Measurements from ENCODE around the gene WWOX. TPM values are rescaled to one million over a fixed set of nuclear protein-coding genes. Genes with fewer than 3 reads are reported as not detected.

The WWOX gene
- total RNA-seq, 1 donor from 2014 or later, result 7.3 TPM

- FAIRE-seq (no peak), DNase-seq (ENCODE audit: low read depth) (no peak)
- Histone ChIP-seq H3K4me2 (ENCODE audit: low read length) (no peak overlapping the region), H3K4me3 (ENCODE audit: insufficient read depth, low read depth, low read length) (no peak overlapping the region), H4K20me1 (ENCODE audit: insufficient read depth, low read length) (no peaks in the 10 kb centered on the region), H3K27me3 (ENCODE audit: insufficient read depth, low read length) (no peaks in the 10 kb centered on the region), H2AFZ (ENCODE audit: low read depth, low read length) (no peak overlapping the region), H3K9ac (ENCODE audit: low read length) (no peak overlapping the region), H3K9me3 (ENCODE audit: insufficient read depth, low read depth, low read length) (peaks cover 4% of the 10 kb centered on the region), H3K27ac (ENCODE audit: low read depth, low read length) (no peak overlapping the region), H3K79me2 (ENCODE audit: insufficient read depth, low read length) (no peaks in the 10 kb centered on the region), H3K4me1 (ENCODE audit: insufficient read depth, low read length) (no peaks in the 10 kb centered on the region), H3K36me3 (ENCODE audit: insufficient read depth, low read length) (no peaks in the 10 kb centered on the region)
- no peak overlapping the region for H3K4me3 Mint-ChIP-seq (ENCODE audit: unreplicated experiment)
- TF ChIP-seq EZH2 (IDR thresholded peaks at IDR 0.05; ENCODE audit: insufficient read depth, low read length), result no peak
- no peak for TF ChIP-seq CTCF (IDR thresholded peaks at IDR 0.05; ENCODE audit: insufficient read depth, low read depth, low read length)
- no peak overlapping the region for H3K27ac Mint-ChIP-seq (ENCODE audit: unreplicated experiment)
- no peaks in the 10 kb centered on the region for H3K36me3 Mint-ChIP-seq (ENCODE audit: low read depth, unreplicated experiment)
- H3K9me3 Mint-ChIP-seq (ENCODE audit: unreplicated experiment), result no peaks in the 10 kb centered on the region
- peaks cover 5% of the 10 kb centered on the region for H3K27me3 Mint-ChIP-seq (ENCODE audit: low read depth, unreplicated experiment)
- no peaks in the 10 kb centered on the region for H3K4me1 Mint-ChIP-seq (ENCODE audit: low read depth, unreplicated experiment)
These were observed 732.6 kb downstream of the WWOX start for GRCh38 chr16:78832100-78832499.

DNA sequence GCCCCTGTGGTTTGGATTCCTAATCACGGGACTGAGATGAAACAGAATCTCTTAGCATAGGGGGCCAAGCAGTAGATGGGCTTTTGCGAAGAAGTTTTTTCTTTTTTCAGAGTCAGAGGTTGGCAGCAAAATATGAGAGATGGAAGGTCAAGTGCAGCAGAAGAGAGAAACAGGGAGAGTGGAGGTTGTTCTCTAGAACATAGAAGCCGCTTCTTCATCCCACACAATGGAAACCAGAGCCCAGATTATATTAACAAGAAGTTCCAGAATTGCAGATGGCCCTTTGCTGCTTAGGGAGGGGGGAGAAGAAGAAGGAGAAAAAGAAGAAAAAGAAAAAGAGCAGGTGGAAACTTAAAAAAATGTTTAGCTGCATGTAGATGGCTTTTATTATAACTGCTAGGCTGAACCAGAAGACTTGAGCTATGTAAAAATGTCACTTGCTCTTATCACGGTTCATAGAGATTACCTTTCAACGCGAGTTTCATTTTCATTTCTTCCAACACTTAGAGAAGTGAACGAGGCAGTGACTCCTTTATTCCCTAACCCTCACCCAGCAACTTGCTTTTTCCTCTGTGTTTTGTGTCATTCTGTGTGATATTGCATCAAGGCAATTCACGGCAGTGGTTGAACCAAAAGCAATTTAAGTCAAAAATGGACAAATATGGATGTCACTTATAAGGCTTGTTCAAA lies 737.5 kb downstream of the WWOX start:
- Mint-ChIP-seq H3K27me3 (ENCODE audit: low read depth, unreplicated experiment) (peaks cover 6% of the 10 kb centered on the region), H3K4me3 (ENCODE audit: unreplicated experiment) (no peak overlapping the region), H3K4me1 (ENCODE audit: low read depth, unreplicated experiment) (no peaks in the 10 kb centered on the region), H3K27ac (ENCODE audit: unreplicated experiment) (no peak overlapping the region), H3K9me3 (ENCODE audit: unreplicated experiment) (no peaks in the 10 kb centered on the region), H3K36me3 (ENCODE audit: low read depth, unreplicated experiment) (no peaks in the 10 kb centered on the region)
- FAIRE-seq, result no peak
- Histone ChIP-seq H3K79me2 (ENCODE audit: insufficient read depth, low read length) (no peaks in the 10 kb centered on the region), H3K4me3 (ENCODE audit: insufficient read depth, low read depth, low read length) (no peak overlapping the region), H3K4me2 (ENCODE audit: low read length) (no peak overlapping the region), H3K27me3 (ENCODE audit: insufficient read depth, low read length) (no peaks in the 10 kb centered on the region), H3K36me3 (ENCODE audit: insufficient read depth, low read length) (no peaks in the 10 kb centered on the region), H3K9ac (ENCODE audit: low read length) (no peak overlapping the region), H3K27ac (ENCODE audit: low read depth, low read length) (no peak overlapping the region), H4K20me1 (ENCODE audit: insufficient read depth, low read length) (no peaks in the 10 kb centered on the region), H2AFZ (ENCODE audit: low read depth, low read length) (no peak overlapping the region), H3K4me1 (ENCODE audit: insufficient read depth, low read length) (no peaks in the 10 kb centered on the region), H3K9me3 (ENCODE audit: insufficient read depth, low read depth, low read length) (peaks cover 3% of the 10 kb centered on the region)
- TF ChIP-seq EZH2 (IDR thresholded peaks at IDR 0.05; ENCODE audit: insufficient read depth, low read length), result no peak
- TF ChIP-seq CTCF (IDR thresholded peaks at IDR 0.05; ENCODE audit: insufficient read depth, low read depth, low read length), result no peak
- DNase-seq (ENCODE audit: low read depth), result no peak

DNA sequence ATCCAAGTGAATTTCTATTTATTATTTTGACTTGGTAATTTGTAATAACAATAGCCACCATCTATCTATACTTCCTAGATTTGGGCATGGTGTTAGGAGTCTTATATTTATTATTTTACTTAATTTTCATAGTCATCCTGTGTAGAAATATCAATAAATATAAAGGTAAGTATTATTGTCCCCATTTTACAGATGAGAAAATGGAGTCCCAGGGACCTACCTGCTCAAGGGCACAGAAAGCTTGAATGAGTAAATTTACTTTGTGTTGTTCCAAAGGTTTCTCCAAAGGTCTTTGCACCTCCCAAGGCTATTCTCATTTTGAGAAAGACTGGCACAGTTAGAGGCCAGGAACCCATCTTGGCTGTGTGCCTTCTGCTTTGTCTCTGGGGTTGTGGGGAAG lies 738.3 kb downstream of the WWOX start:
- Histone ChIP-seq H3K4me2 (ENCODE audit: low read length) (no peak overlapping the region), H3K4me3 (ENCODE audit: insufficient read depth, low read depth, low read length) (no peak overlapping the region), H2AFZ (ENCODE audit: low read depth, low read length) (no peak overlapping the region), H3K9ac (ENCODE audit: low read length) (no peak overlapping the region), H3K9me3 (ENCODE audit: insufficient read depth, low read depth, low read length) (peaks cover 3% of the 10 kb centered on the region), H3K27me3 (ENCODE audit: insufficient read depth, low read length) (no peaks in the 10 kb centered on the region), H4K20me1 (ENCODE audit: insufficient read depth, low read length) (no peaks in the 10 kb centered on the region), H3K79me2 (ENCODE audit: insufficient read depth, low read length) (no peaks in the 10 kb centered on the region), H3K4me1 (ENCODE audit: insufficient read depth, low read length) (no peaks in the 10 kb centered on the region), H3K27ac (ENCODE audit: low read depth, low read length) (no peak overlapping the region), H3K36me3 (ENCODE audit: insufficient read depth, low read length) (no peaks in the 10 kb centered on the region)
- FAIRE-seq, result no peak
- H3K27ac Mint-ChIP-seq (ENCODE audit: unreplicated experiment), result no peak overlapping the region
- no peaks in the 10 kb centered on the region for H3K4me1 Mint-ChIP-seq (ENCODE audit: low read depth, unreplicated experiment)
- no peaks in the 10 kb centered on the region for H3K36me3 Mint-ChIP-seq (ENCODE audit: low read depth, unreplicated experiment)
- peaks cover 6% of the 10 kb centered on the region for H3K27me3 Mint-ChIP-seq (ENCODE audit: low read depth, unreplicated experiment)
- TF ChIP-seq CTCF (IDR thresholded peaks at IDR 0.05; ENCODE audit: insufficient read depth, low read depth, low read length), result no peak
- no peak for TF ChIP-seq EZH2 (IDR thresholded peaks at IDR 0.05; ENCODE audit: insufficient read depth, low read length)
- no peaks in the 10 kb centered on the region for H3K9me3 Mint-ChIP-seq (ENCODE audit: unreplicated experiment)
- H3K4me3 Mint-ChIP-seq (ENCODE audit: unreplicated experiment), result no peak overlapping the region
- no peak for DNase-seq (ENCODE audit: low read depth)
